Kidney (tissue), 14 donors: ENCODE measurements around the gene WNK4. TPM values are rescaled to one million over a fixed set of nuclear protein-coding genes. Genes with fewer than 3 reads are reported as not detected.

ENCODE experiments used
- DNase-seq, 5 donors: peaks; one replicate each; pipeline ENCODE4 v3.0.0-alpha.2; 2013 to 2020
- FAIRE-seq: peaks from 2 replicates; lab custom pipeline; 2012; peaks lifted over from hg19 to GRCh38; lab: Jason Lieb, UNC
- H3K27ac ChIP-seq, 2 donors: one replicate each; pipeline ENCODE4 v1.7.0; 2013; ENCODE audit warnings: low read depth in 2 of 2, low read length in 2 of 2, inconsistent platforms in 1 of 2
- H3K27me3 ChIP-seq: one replicate; pipeline ENCODE4 v1.7.1; 2013; ENCODE audit warnings: low read length, inconsistent platforms; ENCODE audit not compliant: control insufficient read depth, insufficient read depth
- H3K36me3 ChIP-seq, 3 donors: one replicate each; pipeline versions ENCODE4 v1.7.0 to v1.7.1; 2013; ENCODE audit warnings: low read length in 3 of 3, control low read depth in 1 of 3, inconsistent platforms in 1 of 3; ENCODE audit not compliant: insufficient read depth in 3 of 3, control insufficient read depth in 2 of 3
- H3K4me1 ChIP-seq, 3 donors: one replicate each; pipeline versions ENCODE4 v1.7.0 to v1.7.1; 2013; ENCODE audit warnings: low read length in 3 of 3, inconsistent platforms in 1 of 3, low read depth in 1 of 3; ENCODE audit not compliant: control insufficient read depth in 2 of 3, insufficient read depth in 2 of 3
- H3K4me3 ChIP-seq, 3 donors: one replicate each; pipeline versions ENCODE4 v1.7.0 to v1.8.1; 2013; ENCODE audit warnings: low read length in 3 of 3, control low read depth in 1 of 3, inconsistent platforms in 1 of 3
- H3K9ac ChIP-seq, 3 donors: one replicate each; pipeline versions ENCODE4 v1.7.0 to v1.7.1; 2013; ENCODE audit warnings: low read length in 3 of 3, control low read depth in 1 of 3, inconsistent platforms in 1 of 3
- H3K9me3 ChIP-seq, 3 donors: one replicate each; pipeline versions ENCODE4 v1.7.0 to v1.7.1; 2013; ENCODE audit warnings: low read length in 3 of 3, control low read depth in 1 of 3, inconsistent platforms in 1 of 3; ENCODE audit not compliant: control insufficient read depth in 2 of 3, insufficient read depth in 1 of 3
- intact Hi-C: fragments of 100-400 bp; cut with DNase I; formaldehyde crosslinking; loops from one replicate; pipeline ENCODE4 v1.11.1; 2022
- microRNA-seq: library from miRNA; unstranded; fragments of <30 nt; microRNA quantifications from one replicate; pipeline ENCODE4 v1.2.0, GENCODE V29; 2020
- polyA plus RNA-seq: library from polyadenylated mRNA; stranded (reverse); fragments of 350-450 nt; fragmentation: Illumina TruSeq; extraction: RNeasy Lipid Tissue Mini Kit (QIAGEN cat#74804); gene quantifications from one replicate; pipeline ENCODE4 v1.2.3, GENCODE V29; 2014; ENCODE audit warnings: low read depth, low replicate concordance; ENCODE audit not compliant: insufficient read depth
- total RNA-seq: library from RNA; stranded (reverse); fragmentation: NEBNext Ultra II Directional; extraction: Animal tissue kit (Norgen Biotek cat#: 25700); gene quantifications from one replicate; pipeline ENCODE4 v1.2.1, GENCODE V29; 2021
- TF ChIP-seq, protein P1 (sequence below): IDR thresholded peaks from 3 replicates; pipeline ENCODE4 v1.5.1; 2012; ENCODE audit warnings: mild to moderate bottlenecking, moderate library complexity, borderline replicate concordance; ENCODE audit not compliant: insufficient read depth; ENCODE audit errors: extremely low read depth
- donor health status: control.
- donor health status: control.
- donor health status: control.
- donor health status: control.
- donor health status: control.
- donor health status: DM: yes; HTN: yes; CAD: no.
- donor health status: Normal renal cell carcinoma (clear cell type).

Gene WNK4
- total and polyA plus RNA-seq, 2 donors from 2014 or later = 14.9 to 26.4 TPM

DNA sequence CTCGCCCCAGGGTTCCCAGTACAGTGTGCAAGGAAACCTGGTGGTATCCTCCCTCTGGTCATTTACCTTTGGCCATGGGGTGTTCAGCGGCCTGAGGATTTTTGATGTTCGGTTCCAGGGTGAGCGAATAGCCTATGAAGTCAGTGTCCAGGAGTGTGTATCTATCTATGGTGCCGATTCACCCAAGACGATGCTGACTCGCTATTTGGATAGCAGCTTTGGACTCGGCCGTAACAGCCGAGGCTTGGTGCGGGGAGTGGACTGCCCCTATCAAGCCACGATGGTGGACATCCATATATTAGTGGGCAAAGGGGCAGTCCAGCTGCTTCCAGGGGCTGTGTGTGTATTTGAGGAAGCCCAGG lies 65.1 kb downstream of the WNK4 start:
- Histone ChIP-seq H3K9ac (no peak overlapping the region), H3K36me3 (peaks cover 6 to 28% (median 27%) of the 10 kb centered on the region in 3 donors), H3K27ac (no peak overlapping the region), H3K4me3 (no peak overlapping the region), H3K27me3 (no peaks in the 10 kb centered on the region), H3K4me1 (peaks cover 4 to 15% (median 12%) of the 10 kb centered on the region in 3 donors), H3K9me3 (no peaks in the 10 kb centered on the region)
- intact Hi-C loops = no loop called here
- DNase-seq = no peak
- no peak for FAIRE-seq
- TF ChIP-seq, protein P1, sequence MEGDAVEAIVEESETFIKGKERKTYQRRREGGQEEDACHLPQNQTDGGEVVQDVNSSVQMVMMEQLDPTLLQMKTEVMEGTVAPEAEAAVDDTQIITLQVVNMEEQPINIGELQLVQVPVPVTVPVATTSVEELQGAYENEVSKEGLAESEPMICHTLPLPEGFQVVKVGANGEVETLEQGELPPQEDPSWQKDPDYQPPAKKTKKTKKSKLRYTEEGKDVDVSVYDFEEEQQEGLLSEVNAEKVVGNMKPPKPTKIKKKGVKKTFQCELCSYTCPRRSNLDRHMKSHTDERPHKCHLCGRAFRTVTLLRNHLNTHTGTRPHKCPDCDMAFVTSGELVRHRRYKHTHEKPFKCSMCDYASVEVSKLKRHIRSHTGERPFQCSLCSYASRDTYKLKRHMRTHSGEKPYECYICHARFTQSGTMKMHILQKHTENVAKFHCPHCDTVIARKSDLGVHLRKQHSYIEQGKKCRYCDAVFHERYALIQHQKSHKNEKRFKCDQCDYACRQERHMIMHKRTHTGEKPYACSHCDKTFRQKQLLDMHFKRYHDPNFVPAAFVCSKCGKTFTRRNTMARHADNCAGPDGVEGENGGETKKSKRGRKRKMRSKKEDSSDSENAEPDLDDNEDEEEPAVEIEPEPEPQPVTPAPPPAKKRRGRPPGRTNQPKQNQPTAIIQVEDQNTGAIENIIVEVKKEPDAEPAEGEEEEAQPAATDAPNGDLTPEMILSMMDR = no peak

DNA sequence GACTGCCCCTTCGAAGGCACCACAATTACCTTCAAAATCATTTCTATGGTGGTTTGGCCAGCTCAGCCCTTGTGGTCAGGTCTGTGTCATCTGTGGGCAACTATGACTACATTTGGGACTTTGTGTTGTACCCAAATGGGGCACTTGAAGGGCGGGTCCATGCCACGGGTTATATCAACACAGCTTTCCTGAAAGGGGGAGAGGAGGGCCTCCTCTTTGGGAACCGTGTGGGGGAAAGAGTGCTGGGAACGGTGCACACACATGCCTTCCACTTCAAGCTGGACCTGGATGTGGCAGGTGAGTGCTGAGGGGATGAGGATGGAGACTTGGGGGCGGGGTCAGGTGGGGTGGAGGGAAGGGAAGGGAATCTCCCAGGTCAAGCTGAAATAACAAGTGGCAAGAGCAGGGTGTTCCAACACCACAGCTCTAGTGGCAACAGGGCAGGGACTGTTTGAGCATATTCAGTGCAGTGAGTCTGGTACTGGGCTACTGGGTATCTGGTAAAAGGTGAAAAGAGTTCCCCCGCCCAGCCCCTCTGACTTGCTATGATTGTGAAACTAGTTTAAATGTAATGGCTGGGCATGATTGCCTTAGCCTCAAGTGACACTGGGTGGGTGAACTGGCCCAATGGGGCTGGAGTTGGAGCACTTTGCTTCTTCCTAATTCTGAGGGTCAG lies 65.6 kb downstream of the WNK4 start:
- Histone ChIP-seq H3K4me1 (peaks cover 4 to 15% (median 12%) of the 10 kb centered on the region in 3 donors), H3K36me3 (peaks cover 6 to 28% (median 25%) of the 10 kb centered on the region in 3 donors)
- intact Hi-C loops = no loop called here

More for the DNA sequence above, 65.6 kb downstream of the WNK4 start:
- FAIRE-seq (no peak), DNase-seq (no peak)
- no peak overlapping the region for H3K9ac ChIP-seq
- H3K9me3 ChIP-seq = no peaks in the 10 kb centered on the region
- H3K27me3 ChIP-seq = no peaks in the 10 kb centered on the region
- TF ChIP-seq, protein P1 = no peak
- no peak overlapping the region for H3K4me3 ChIP-seq
- H3K27ac ChIP-seq = no peak overlapping the region

Small RNA genes lying within 50 kb of the gene (microRNA-seq; reads per million reads assigned to microRNA genes)
- not detected for gene MIR6781

Other genes starting within 250 kb of the WNK4 start
- 37.5 TPM for gene NAGLU, start 244.4 kb upstream of the WNK4 start, total RNA-seq
- gene NAGLU, start 244.4 kb upstream of the WNK4 start, polyA plus RNA-seq = 52.7 TPM
- 0.31 TPM for gene HSD17B1, start 227.7 kb upstream of the WNK4 start, total RNA-seq
- 3.3 TPM for gene HSD17B1, start 227.7 kb upstream of the WNK4 start, polyA plus RNA-seq
- 71.9 TPM for gene COASY, start 218.5 kb upstream of the WNK4 start, total RNA-seq
- gene COASY, start 218.5 kb upstream of the WNK4 start, polyA plus RNA-seq = 145 TPM
- gene MLX, start 213.5 kb upstream of the WNK4 start, total RNA-seq = 38.7 TPM
- 41.0 TPM for gene MLX, start 213.5 kb upstream of the WNK4 start, polyA plus RNA-seq
- 5.8 TPM for gene PSMC3IP, start 202.9 kb upstream of the WNK4 start, total RNA-seq
- 3.6 TPM for gene PSMC3IP, start 202.9 kb upstream of the WNK4 start, polyA plus RNA-seq
- 69.5 TPM for gene RETREG3, start 171.2 kb upstream of the WNK4 start, total RNA-seq
- gene RETREG3, start 171.2 kb upstream of the WNK4 start, polyA plus RNA-seq = 22.6 TPM
- gene TUBG1, start 170.9 kb upstream of the WNK4 start, total RNA-seq = 33.7 TPM
- gene TUBG1, start 170.9 kb upstream of the WNK4 start, polyA plus RNA-seq = 61.9 TPM
- 19.9 TPM for gene TUBG2, start 121.3 kb upstream of the WNK4 start, total RNA-seq
- gene TUBG2, start 121.3 kb upstream of the WNK4 start, polyA plus RNA-seq = 39.9 TPM
- 21.2 TPM for gene PLEKHH3, start 103.6 kb upstream of the WNK4 start, total RNA-seq
- 23.2 TPM for gene PLEKHH3, start 103.6 kb upstream of the WNK4 start, polyA plus RNA-seq
- gene CCR10, start 98.8 kb upstream of the WNK4 start, total RNA-seq = 1.4 TPM
- 1.7 TPM for gene CCR10, start 98.8 kb upstream of the WNK4 start, polyA plus RNA-seq
- 9.1 TPM for gene CNTNAP1, start 98.1 kb upstream of the WNK4 start, total RNA-seq
- gene CNTNAP1, start 98.1 kb upstream of the WNK4 start, polyA plus RNA-seq = 1.4 TPM
- 59.2 TPM for gene EZH1, start 35.6 kb upstream of the WNK4 start, total RNA-seq
- 20.8 TPM for gene EZH1, start 35.6 kb upstream of the WNK4 start, polyA plus RNA-seq
- gene RAMP2, start 19.4 kb upstream of the WNK4 start, total RNA-seq = 55.7 TPM
- 134 TPM for gene RAMP2, start 19.4 kb upstream of the WNK4 start, polyA plus RNA-seq
- 85.2 TPM for gene VPS25, start 7.2 kb upstream of the WNK4 start, total RNA-seq
- 112 TPM for gene VPS25, start 7.2 kb upstream of the WNK4 start, polyA plus RNA-seq
- 144 TPM for gene COA3, start 18.1 kb downstream of the WNK4 start, total RNA-seq
- gene COA3, start 18.1 kb downstream of the WNK4 start, polyA plus RNA-seq = 656 TPM
- 0.60 TPM for gene CNTD1, start 18.3 kb downstream of the WNK4 start, total RNA-seq
- 0.95 TPM for gene CNTD1, start 18.3 kb downstream of the WNK4 start, polyA plus RNA-seq
- 95.1 TPM for gene BECN1, start 43.7 kb downstream of the WNK4 start, total RNA-seq
- gene BECN1, start 43.7 kb downstream of the WNK4 start, polyA plus RNA-seq = 65.9 TPM
- gene PSME3, start 52.8 kb downstream of the WNK4 start, total RNA-seq = 115 TPM
- gene PSME3, start 52.8 kb downstream of the WNK4 start, polyA plus RNA-seq = 60.3 TPM
- 1.2 TPM for gene AOC2, start 64.0 kb downstream of the WNK4 start, total RNA-seq
- gene AOC2, start 64.0 kb downstream of the WNK4 start, polyA plus RNA-seq = 0.58 TPM
- gene AOC3, start 70.6 kb downstream of the WNK4 start, total RNA-seq = 40.6 TPM
- 15.1 TPM for gene AOC3, start 70.6 kb downstream of the WNK4 start, polyA plus RNA-seq
- 0.16 TPM for gene G6PC1, start 120.2 kb downstream of the WNK4 start, total RNA-seq
- gene G6PC1, start 120.2 kb downstream of the WNK4 start, polyA plus RNA-seq = 10.5 TPM
- gene AARSD1, start 183.8 kb downstream of the WNK4 start, total RNA-seq = 35.8 TPM
- gene AARSD1, start 183.8 kb downstream of the WNK4 start, polyA plus RNA-seq = 45.6 TPM
- 0.85 TPM for gene PTGES3L, start 199.5 kb downstream of the WNK4 start, total RNA-seq
- gene PTGES3L, start 199.5 kb downstream of the WNK4 start, polyA plus RNA-seq = 1.2 TPM
- 19.5 TPM for gene RUNDC1, start 200.0 kb downstream of the WNK4 start, total RNA-seq
- 10.1 TPM for gene RUNDC1, start 200.0 kb downstream of the WNK4 start, polyA plus RNA-seq
- gene RPL27, start 217.8 kb downstream of the WNK4 start, total RNA-seq = 759 TPM
- 1,823 TPM for gene RPL27, start 217.8 kb downstream of the WNK4 start, polyA plus RNA-seq
- gene IFI35, start 226.2 kb downstream of the WNK4 start, total RNA-seq = 41.4 TPM
- gene IFI35, start 226.2 kb downstream of the WNK4 start, polyA plus RNA-seq = 58.6 TPM
- 133 TPM for gene VAT1, start 241.8 kb downstream of the WNK4 start, total RNA-seq
- 119 TPM for gene VAT1, start 241.8 kb downstream of the WNK4 start, polyA plus RNA-seq
- 0.63 TPM for gene RND2, start 244.6 kb downstream of the WNK4 start, total RNA-seq
- gene RND2, start 244.6 kb downstream of the WNK4 start, polyA plus RNA-seq = 2.3 TPM